Left lung (tissue), 10 donors: ENCODE data around the gene TRIP12. TPM values are rescaled to one million over a fixed set of nuclear protein-coding genes. Genes with fewer than 3 reads are reported as not detected.
"Not testable (repeated sequence)": the region's sequence is repeated elsewhere in the genome, so short reads cannot be mapped to it uniquely, and the experiment has no call there.

ENCODE experiments used
- ATAC-seq: fragments of 200-7000 bp; cut with Tn5 transposase; one replicate; pipeline ENCODE4 v1.9.1; 2020; ENCODE audit warnings: moderate library complexity
- DNase-seq, 4 donors: peaks; one replicate each; pipeline ENCODE4 v3.0.0-alpha.2; 2013 to 2020
- H3K27ac ChIP-seq, 2 donors: fragments of 200-600 bp; sonication (generic) in 1 of 2; one replicate each; pipeline versions ENCODE4 v1.5.0 to v1.8.0; 2020 to 2021
- H3K27me3 ChIP-seq, 2 donors: fragments of 200-600 bp; sonication (generic) in 1 of 2; one replicate each; pipeline versions ENCODE4 v1.5.0 to v1.8.0; 2020 to 2021
- H3K36me3 ChIP-seq, 2 donors: fragments of 200-600 bp; sonication (generic) in 1 of 2; one replicate each; pipeline versions ENCODE4 v1.5.0 to v1.8.0; 2020 to 2021
- H3K4me1 ChIP-seq, 2 donors: fragments of 200-600 bp; one replicate each; pipeline ENCODE4 v1.8.0; 2021
- H3K4me3 ChIP-seq, 2 donors: fragments of 200-600 bp; sonication (generic) in 1 of 2; one replicate each; pipeline versions ENCODE4 v1.5.0 to v1.8.0; 2020 to 2021; ENCODE audit warnings: mild to moderate bottlenecking in 1 of 2
- H3K9me3 ChIP-seq, 2 donors: fragments of 200-600 bp; sonication (generic) in 1 of 2; one replicate each; pipeline versions ENCODE4 v1.5.0 to v1.8.0; 2020 to 2021
- CTCF ChIP-seq, 2 donors: fragments of 200-600 bp; sonication (generic) in 1 of 2; IDR thresholded peaks; one replicate each; pipeline versions ENCODE4 v1.5.0 to v1.8.0; 2021; ENCODE audit warnings: antibody characterized with exemption in 2 of 2
- intact Hi-C, 2 donors: fragments of 100-400 bp; cut with DNase I; formaldehyde crosslinking; loops; one replicate each; pipeline versions ENCODE4 v1.11.2 to v1.14.2; 2022
- polyA plus RNA-seq, 6 donors: library from polyadenylated mRNA; unstranded; fragments of 120-200 nt; gene quantifications; one replicate each; pipeline ENCODE4 v1.2.1, GENCODE V29; 2013; ENCODE audit not compliant: insufficient read length in 6 of 6
- total RNA-seq, 2 donors: library from RNA; stranded (reverse); fragmentation: NEBNext Ultra II Directional; extraction: Animal tissue kit (Norgen Biotek cat#: 25700); gene quantifications; one replicate each; pipeline ENCODE4 v1.2.1, GENCODE V29; 2021
- donor health status: DM: no; HTN: yes; CAD: no.
- donor health status: DM: no; HTN: no; CAD: no.

TRIP12 gene
- total and polyA plus RNA-seq, 8 donors: 166 to 234 (median 179) TPM

GRCh38 chr2:229851870-229852269 is 69.9 kb downstream of the TRIP12 start:
- DNase-seq: no peak
- Histone ChIP-seq H3K27me3 (no peaks in the 10 kb centered on the region), H3K9me3 (no peaks in the 10 kb centered on the region), H3K4me3 (no peak overlapping the region), H3K4me1 (peaks cover 0 to 33% of the 10 kb centered on the region in 2 donors), H3K36me3 (peaks cover 0 to 31% of the 10 kb centered on the region in 2 donors), H3K27ac (no peak overlapping the region)
- intact Hi-C loops: no loop called here
- ATAC-seq: no peak
- TF ChIP-seq CTCF (IDR thresholded peaks at IDR 0.05): no peak

- H3K27ac ChIP-seq, intact Hi-C loops, H3K4me3 ChIP-seq, ATAC-seq, H3K27me3 ChIP-seq, H3K9me3 ChIP-seq: not testable (repeated sequence)
- H3K36me3 ChIP-seq: peaks cover 0 to 20% of the 10 kb centered on the region in 2 donors
- peaks cover 0 to 33% of the 10 kb centered on the region in 2 donors for H3K4me1 ChIP-seq
- DNase-seq: peak in 1 of 4 donors; percentile 57
Measured at GRCh38 chr2:229850355-229851275, 71.2 kb downstream of the TRIP12 start.

GRCh38 chr2:229849073-229849472 is 72.7 kb downstream of the TRIP12 start:
- H3K27ac ChIP-seq: no peak overlapping the region
- H3K27me3 ChIP-seq: no peaks in the 10 kb centered on the region
- no peak for DNase-seq
- no peak for ATAC-seq
- intact Hi-C loops: no loop called here
- H3K4me1 ChIP-seq: peaks cover 0 to 33% of the 10 kb centered on the region in 2 donors
- no peaks in the 10 kb centered on the region for H3K9me3 ChIP-seq
- H3K36me3 ChIP-seq: peaks cover 0 to 16% of the 10 kb centered on the region in 2 donors
- TF ChIP-seq CTCF (IDR thresholded peaks at IDR 0.05): no peak
- H3K4me3 ChIP-seq: no peak overlapping the region

GRCh38 chr2:229843613-229844012 is 78.2 kb downstream of the TRIP12 start:
- Histone ChIP-seq H3K4me3 (no peak overlapping the region), H3K27ac (no peak overlapping the region), H3K4me1 (peaks cover 0 to 15% of the 10 kb centered on the region in 2 donors), H3K27me3 (no peaks in the 10 kb centered on the region), H3K9me3 (no peaks in the 10 kb centered on the region), H3K36me3 (peaks cover 0 to 22% of the 10 kb centered on the region in 2 donors)
- no peak for ATAC-seq
- TF ChIP-seq CTCF (IDR thresholded peaks at IDR 0.05): no peak
- no peak for DNase-seq
- intact Hi-C loops: no loop called here

GRCh38 chr2:229838729-229839128 is 83.1 kb downstream of the TRIP12 start:
- Histone ChIP-seq H3K36me3 (peaks cover 0 to 46% of the 10 kb centered on the region in 2 donors), H3K4me1 (peaks cover 0 to 15% of the 10 kb centered on the region in 2 donors), H3K27ac (no peak overlapping the region), H3K4me3 (no peak overlapping the region), H3K27me3 (no peaks in the 10 kb centered on the region), H3K9me3 (no peaks in the 10 kb centered on the region)
- intact Hi-C loops: no loop called here
- DNase-seq (no peak), ATAC-seq (no peak)
- no peak for TF ChIP-seq CTCF (IDR thresholded peaks at IDR 0.05)
